Memory B cell (primary cell): ENCODE results near the gene CREM.

Experiments
- ATAC-seq: fragments of 150-1000 bp; cut with Tn5 transposase; 2 replicates; pipeline ENCODE4 v1.10.0; 2021; ENCODE audit warnings: low read depth, mild to moderate bottlenecking, moderate library complexity
- DNase-seq, 2 donors: peaks; one replicate each; pipeline ENCODE4 v3.0.0; 2022; ENCODE audit warnings: low spot score in 2 of 2
- H3K27ac Mint-ChIP-seq: one replicate; pipeline ENCODE4 v1.8.0; 2022; ENCODE audit warnings: mild to moderate bottlenecking, moderate library complexity, mixed read lengths
- H3K27me3 Mint-ChIP-seq: one replicate; pipeline ENCODE4 v1.8.0; 2022; ENCODE audit warnings: mixed read lengths
- H3K36me3 Mint-ChIP-seq: one replicate; pipeline ENCODE4 v1.8.0; 2022; ENCODE audit warnings: mild to moderate bottlenecking, mixed read lengths
- H3K4me1 Mint-ChIP-seq: one replicate; pipeline ENCODE4 v1.8.0; 2022; ENCODE audit warnings: mixed read lengths
- H3K4me3 Mint-ChIP-seq: one replicate; pipeline ENCODE4 v1.8.0; 2022; ENCODE audit warnings: mild to moderate bottlenecking, moderate library complexity, mixed read lengths
- H3K9me3 Mint-ChIP-seq: one replicate; pipeline ENCODE4 v1.8.0; 2022; ENCODE audit warnings: mixed read lengths

CREM gene

DNA sequence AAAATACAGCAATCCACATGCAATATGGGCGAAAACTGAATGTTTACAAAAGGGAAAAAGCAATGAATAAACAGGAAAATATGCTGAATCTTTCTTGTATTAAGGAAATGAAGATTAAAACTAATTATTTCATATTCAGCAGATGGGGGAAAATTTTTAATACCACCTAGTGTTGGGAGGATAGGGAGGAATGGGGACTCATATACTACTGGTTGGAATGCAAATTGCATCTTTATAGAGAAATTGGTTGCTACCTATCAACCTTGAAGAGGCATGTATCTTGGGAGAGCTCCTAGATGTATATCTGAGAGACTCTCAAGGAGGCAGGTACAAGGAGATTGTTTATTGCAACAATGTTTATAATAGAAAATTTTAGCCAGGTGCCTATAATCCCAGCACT lies 101.4 kb downstream of the CREM start:
- Mint-ChIP-seq H3K9me3 (peaks cover 2% of the 10 kb centered on the region), H3K27ac (no peak overlapping the region), H3K4me3 (no peak overlapping the region), H3K36me3 (no peaks in the 10 kb centered on the region), H3K27me3 (peaks cover 4% of the 10 kb centered on the region), H3K4me1 (peaks cover 3% of the 10 kb centered on the region)
- ATAC-seq (no peak), DNase-seq (no peak)

DNA sequence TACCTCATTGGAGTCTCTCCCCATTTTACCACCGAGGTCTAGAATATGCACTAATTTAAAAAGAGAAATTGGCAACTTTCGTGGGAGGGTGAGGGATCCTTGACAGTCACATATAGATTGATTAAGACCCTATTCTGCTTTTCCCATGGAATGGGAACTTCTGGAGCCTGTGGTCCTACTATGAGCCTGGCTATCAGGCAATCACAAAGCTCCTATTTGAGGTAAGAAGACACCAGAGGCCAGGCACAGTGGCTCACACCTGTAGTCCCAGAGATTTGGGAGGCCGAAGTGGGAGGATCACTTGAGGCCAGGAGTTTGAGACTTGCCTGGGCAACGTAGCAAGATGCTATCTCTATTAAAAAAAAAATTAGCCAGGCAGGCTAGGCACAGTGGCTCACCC lies 105.0 kb downstream of the CREM start:
- Mint-ChIP-seq H3K4me1 (no peaks in the 10 kb centered on the region), H3K9me3 (no peaks in the 10 kb centered on the region), H3K36me3 (no peaks in the 10 kb centered on the region), H3K27me3 (no peaks in the 10 kb centered on the region), H3K4me3 (no peak overlapping the region), H3K27ac (no peak overlapping the region)
- ATAC-seq (no peak), DNase-seq (no peak)

GRCh38 chr10:35232527-35232926 lies 105.9 kb downstream of the CREM start:
- no peak for ATAC-seq

GRCh38 chr10:35234073-35234472 lies 107.4 kb downstream of the CREM start:
- Mint-ChIP-seq H3K9me3 (no peaks in the 10 kb centered on the region), H3K4me1 (no peaks in the 10 kb centered on the region), H3K36me3 (no peaks in the 10 kb centered on the region), H3K27ac (no peak overlapping the region), H3K4me3 (no peak overlapping the region), H3K27me3 (no peaks in the 10 kb centered on the region)
- no peak for DNase-seq
- ATAC-seq: no peak

More at GRCh38 chr10:35232527-35232926, 105.9 kb downstream of the CREM start:
- Mint-ChIP-seq H3K4me1 (no peaks in the 10 kb centered on the region), H3K27ac (no peak overlapping the region), H3K27me3 (no peaks in the 10 kb centered on the region), H3K36me3 (no peaks in the 10 kb centered on the region), H3K4me3 (no peak overlapping the region), H3K9me3 (no peaks in the 10 kb centered on the region)
- no peak for DNase-seq

- H3K36me3 Mint-ChIP-seq: no peaks in the 10 kb centered on the region
- H3K27me3 Mint-ChIP-seq: no peaks in the 10 kb centered on the region
- H3K27ac Mint-ChIP-seq: no peak overlapping the region
- no peaks in the 10 kb centered on the region for H3K9me3 Mint-ChIP-seq
- no peaks in the 10 kb centered on the region for H3K4me1 Mint-ChIP-seq
- H3K4me3 Mint-ChIP-seq: no peak overlapping the region
- no peak for ATAC-seq
- DNase-seq: no peak
Measured at GRCh38 chr10:35236739-35237138, 110.1 kb downstream of the CREM start.

GRCh38 chr10:35237766-35238512 lies 111.3 kb downstream of the CREM start:
- Mint-ChIP-seq H3K36me3 (no peaks in the 10 kb centered on the region), H3K4me3 (no peak overlapping the region), H3K9me3 (no peaks in the 10 kb centered on the region), H3K27ac (no peak overlapping the region), H3K4me1 (no peaks in the 10 kb centered on the region), H3K27me3 (peaks cover 1% of the 10 kb centered on the region)
- DNase-seq (no peak), ATAC-seq (no peak)

- Mint-ChIP-seq H3K36me3 (no peaks in the 10 kb centered on the region), H3K9me3 (no peaks in the 10 kb centered on the region), H3K4me1 (no peaks in the 10 kb centered on the region), H3K27ac (no peak overlapping the region), H3K27me3 (peaks cover 5% of the 10 kb centered on the region), H3K4me3 (no peak overlapping the region)
- ATAC-seq: no peak
- DNase-seq: no peak
Measured at GRCh38 chr10:35244549-35244948, 117.9 kb downstream of the CREM start.

GRCh38 chr10:35246770-35247343 lies 120.2 kb downstream of the CREM start:
- H3K4me1 Mint-ChIP-seq: no peaks in the 10 kb centered on the region
- no peaks in the 10 kb centered on the region for H3K36me3 Mint-ChIP-seq
- no peak overlapping the region for H3K4me3 Mint-ChIP-seq
- H3K9me3 Mint-ChIP-seq: no peaks in the 10 kb centered on the region
- ATAC-seq (no peak), DNase-seq (no peak)
- peaks cover 5% of the 10 kb centered on the region for H3K27me3 Mint-ChIP-seq
- no peak overlapping the region for H3K27ac Mint-ChIP-seq

GRCh38 chr10:35251373-35252100 lies 124.9 kb downstream of the CREM start:
- ATAC-seq (no peak), DNase-seq (no peak)
- Mint-ChIP-seq H3K27ac (no peak overlapping the region), H3K36me3 (peaks cover 2% of the 10 kb centered on the region), H3K27me3 (peaks cover 2% of the 10 kb centered on the region), H3K4me3 (no peak overlapping the region), H3K4me1 (no peaks in the 10 kb centered on the region), H3K9me3 (peaks cover 2% of the 10 kb centered on the region)

DNA sequence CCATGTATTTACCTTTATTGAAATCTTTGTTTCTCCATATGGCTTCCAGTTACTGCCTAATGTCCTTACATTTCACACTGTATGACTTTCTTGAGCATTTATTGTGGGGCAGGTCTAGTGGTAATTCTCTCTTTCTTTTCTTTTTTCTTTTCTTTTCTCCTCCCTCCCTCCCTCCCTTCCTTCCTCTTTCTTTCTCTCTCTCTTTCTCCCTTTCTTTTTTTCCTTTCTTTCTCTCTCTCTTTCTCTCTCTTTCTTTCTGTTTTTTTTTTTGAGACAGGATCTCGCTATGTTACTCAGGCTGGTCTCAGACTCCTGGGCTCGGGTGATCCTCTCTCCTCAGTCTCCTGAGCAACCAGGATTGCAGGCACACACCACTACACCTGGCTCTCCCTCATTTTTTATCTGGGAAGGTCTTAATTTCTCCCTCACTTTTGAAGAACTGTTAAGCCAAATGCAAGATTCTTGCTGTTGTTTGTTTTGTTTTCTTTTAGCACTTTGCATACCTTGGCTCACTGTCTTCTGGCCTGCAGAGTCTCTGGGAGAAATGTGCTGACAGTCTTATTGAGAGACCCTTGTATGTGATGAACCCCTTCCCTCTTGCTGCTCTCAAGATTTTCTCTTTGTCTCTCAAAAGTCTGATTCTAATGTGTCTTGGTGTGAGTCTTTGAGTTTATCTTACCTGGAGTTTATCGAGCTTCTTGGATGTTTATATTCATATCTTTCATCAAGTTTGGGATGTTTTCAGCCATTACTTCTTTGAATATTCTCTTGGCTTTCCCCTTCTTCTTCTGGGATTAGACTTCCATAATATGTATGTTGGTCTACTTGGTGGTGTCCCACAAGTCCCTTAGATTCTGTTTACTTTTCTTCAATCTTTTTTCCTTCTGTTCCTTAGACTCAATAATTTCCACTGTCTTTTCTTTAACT lies 130.7 kb downstream of the CREM start:
- no peak for DNase-seq
- Mint-ChIP-seq H3K27ac (no peak overlapping the region), H3K4me3 (no peak overlapping the region), H3K4me1 (no peaks in the 10 kb centered on the region), H3K9me3 (peaks cover 11% of the 10 kb centered on the region), H3K36me3 (peaks cover 4% of the 10 kb centered on the region), H3K27me3 (peaks cover 2% of the 10 kb centered on the region)
- no peak for ATAC-seq

- Mint-ChIP-seq H3K27me3 (peaks cover 2% of the 10 kb centered on the region), H3K36me3 (peaks cover 4% of the 10 kb centered on the region), H3K27ac (no peak overlapping the region), H3K4me1 (no peaks in the 10 kb centered on the region), H3K4me3 (no peak overlapping the region), H3K9me3 (peaks cover 11% of the 10 kb centered on the region)
- no peak for DNase-seq
- ATAC-seq: no peak
Measured at GRCh38 chr10:35259769-35260397, 133.2 kb downstream of the CREM start.

DNA sequence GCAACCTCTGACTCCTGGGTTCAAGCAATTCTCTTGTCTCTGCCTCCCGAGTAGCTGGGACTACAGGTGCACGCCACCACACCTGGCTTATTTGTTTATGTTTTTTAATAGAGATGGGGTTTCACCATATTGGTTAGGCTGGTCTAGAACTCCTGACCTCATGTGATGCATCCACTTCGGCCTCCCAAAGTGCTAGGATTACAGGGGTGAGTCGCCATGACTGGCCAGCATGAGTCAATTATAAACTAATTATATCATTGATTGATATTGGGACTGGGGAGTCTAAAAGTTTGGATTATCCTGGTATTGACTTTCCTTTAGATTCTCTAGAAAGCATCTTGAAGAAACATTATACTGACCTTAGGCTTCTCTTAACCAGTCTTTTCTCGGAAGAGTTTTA lies 135.8 kb downstream of the CREM start:
- Mint-ChIP-seq H3K36me3 (peaks cover 2% of the 10 kb centered on the region), H3K4me1 (no peaks in the 10 kb centered on the region), H3K27ac (no peak overlapping the region), H3K27me3 (peaks cover 6% of the 10 kb centered on the region), H3K4me3 (no peak overlapping the region), H3K9me3 (peaks cover 6% of the 10 kb centered on the region)
- DNase-seq (no peak), ATAC-seq (no peak)
